CD4-positive, alpha-beta T cell treated with Interleukin-1 beta for 1 hour (primary cell): ENCODE measurements around the gene PLEK.
A peak's percentile ranks its signal among the peaks of the same experiment; 100 is the strongest.
"Not testable (repeated sequence)": the region's sequence is repeated elsewhere in the genome, so short reads cannot be mapped to it uniquely, and the experiment has no call there.

Experiments
- DNase-seq, 2 donors: peaks; one replicate each; pipeline ENCODE4 v3.0.0-alpha.2; 2020 to 2022

Gene PLEK

DNA sequence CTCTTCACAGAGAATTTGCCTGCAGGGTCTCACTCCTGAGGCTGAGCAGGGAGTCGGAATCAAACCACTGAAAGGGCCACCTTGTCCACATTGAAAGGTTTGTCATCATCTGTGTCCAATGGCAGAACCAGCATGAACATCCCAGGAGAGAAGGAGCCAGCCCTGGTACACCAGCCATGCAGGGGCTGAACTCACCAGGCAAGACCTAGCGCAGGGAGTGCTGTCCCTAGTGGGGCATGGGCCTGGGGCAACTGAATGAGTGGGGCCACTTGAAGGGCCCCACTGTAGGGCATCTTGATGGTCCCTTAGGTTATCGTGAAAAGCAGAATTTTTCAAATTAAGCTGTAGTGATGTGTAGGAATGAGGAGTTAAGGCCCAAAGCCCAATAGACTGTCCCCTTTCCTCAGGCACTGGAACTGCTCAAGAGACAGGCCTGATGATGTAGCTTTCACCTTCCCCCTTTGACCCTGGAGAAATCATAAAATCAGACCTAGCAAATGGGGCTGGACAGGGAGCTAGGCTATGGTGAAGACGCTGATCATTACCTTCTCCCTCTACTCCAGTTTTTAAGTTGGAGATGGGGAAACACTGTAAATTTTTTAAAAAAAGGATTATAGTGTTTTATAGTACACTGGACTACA lies 8.4 kb upstream of the PLEK start:
- DNase-seq = no peak

GRCh38 chr2:68357605-68358337 lies 7.3 kb upstream of the PLEK start:
- peak; percentile 31 to 34 for DNase-seq

DNA sequence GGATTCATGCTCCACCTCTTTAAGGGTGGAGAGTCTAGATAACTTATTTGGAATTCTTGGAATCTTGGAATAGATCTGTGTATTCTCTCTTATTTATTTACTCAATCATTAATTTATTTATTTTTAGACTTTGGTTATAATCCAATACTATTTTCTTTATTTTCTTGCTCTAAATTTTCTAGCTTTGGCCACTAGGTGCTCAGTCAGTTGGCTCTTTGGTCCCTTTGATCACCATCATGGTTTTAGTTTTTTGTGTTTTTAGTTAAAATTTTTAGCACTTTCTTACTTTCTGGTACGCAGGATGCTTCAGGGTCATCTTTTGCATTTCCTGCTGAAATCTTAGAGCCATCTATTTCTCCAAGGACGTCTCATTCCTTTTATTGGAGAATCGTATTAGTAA lies 5.2 kb upstream of the PLEK start:
- DNase-seq = no peak

- peak; percentile 83 to 84 for DNase-seq
Measured at GRCh38 chr2:68362069-68362468, 3.0 kb upstream of the PLEK start.

GRCh38 chr2:68362749-68363148 lies 2.3 kb upstream of the PLEK start:
- DNase-seq = no peak

DNA sequence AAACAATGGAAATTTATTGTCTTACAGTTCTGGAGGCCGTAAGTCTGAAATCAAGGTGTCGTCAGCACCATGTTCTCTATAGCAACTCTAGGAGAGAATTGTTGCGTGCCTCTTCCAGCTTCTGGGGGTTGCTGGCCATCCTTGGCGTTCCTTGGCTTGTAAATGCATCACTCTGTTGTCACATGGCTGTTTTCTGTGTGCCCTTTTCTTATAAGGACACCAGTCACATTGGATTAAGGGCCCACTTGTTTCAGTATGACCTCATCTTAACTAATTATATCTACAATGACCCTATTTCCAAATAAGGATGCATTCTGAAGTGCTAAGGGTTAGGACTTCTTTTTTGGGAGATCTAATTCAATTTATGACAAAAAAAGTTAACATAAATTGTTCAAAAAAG lies 1.4 kb upstream of the PLEK start:
- DNase-seq = no peak

DNA sequence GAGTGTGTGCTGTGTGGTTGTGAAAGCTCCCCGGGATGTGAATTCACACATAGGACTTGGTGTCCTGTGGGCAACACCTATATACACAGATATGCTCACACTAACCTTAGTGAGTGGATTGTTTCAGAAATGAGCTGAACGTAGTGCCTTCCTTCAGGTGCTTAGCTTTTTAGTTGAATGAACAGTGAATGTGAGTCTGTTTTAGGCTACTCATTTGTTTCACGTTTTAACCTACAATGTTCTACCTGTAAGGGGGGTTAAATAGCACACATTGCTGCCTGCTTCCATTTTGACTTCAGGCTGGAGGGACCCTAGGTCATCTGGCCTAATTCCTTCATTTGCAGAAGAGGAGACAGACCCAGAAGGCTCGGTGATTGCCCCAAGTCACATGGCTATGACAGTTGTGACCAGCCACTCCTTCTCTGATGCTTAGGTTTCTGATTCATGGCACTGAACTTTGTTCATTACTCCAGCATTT lies 1.0 kb downstream of the PLEK start:
- DNase-seq = peak; percentile 37 to 63

DNA sequence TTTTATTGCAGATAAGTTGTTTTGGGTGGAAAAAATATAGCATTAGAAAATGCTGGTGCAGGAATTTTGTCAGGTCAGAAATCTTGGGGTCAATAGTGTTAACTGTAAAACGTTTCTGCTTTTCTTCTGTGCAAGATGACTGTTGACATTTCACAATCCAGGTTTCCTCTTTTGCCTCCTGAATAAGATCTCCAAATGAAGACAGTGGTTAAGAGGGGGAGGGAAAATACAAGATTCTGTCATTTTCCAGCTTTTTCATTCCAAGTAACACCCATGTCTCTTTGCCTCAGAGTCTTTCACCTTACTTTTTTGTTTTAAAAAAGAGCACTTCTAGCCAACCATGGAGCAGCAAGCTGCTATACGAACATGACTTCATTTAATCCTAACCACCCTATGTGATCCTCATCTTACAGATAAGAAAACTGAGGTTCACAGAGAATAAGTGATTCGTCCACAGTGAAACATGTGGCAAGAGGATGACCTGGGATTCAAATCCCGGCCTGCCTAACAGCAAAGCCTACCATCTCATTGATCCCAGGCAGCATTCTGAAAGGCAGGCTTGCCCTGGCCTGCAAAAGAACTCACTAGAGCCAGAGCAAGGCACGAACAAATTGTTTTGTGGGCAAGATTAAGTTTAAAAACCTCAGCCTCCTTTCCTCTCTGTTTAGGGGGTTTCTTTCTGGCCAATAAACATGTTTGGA lies 3.0 kb downstream of the PLEK start:
- DNase-seq = no peak

- no peak for DNase-seq
Measured at GRCh38 chr2:68368654-68369336, 3.7 kb downstream of the PLEK start.

DNA sequence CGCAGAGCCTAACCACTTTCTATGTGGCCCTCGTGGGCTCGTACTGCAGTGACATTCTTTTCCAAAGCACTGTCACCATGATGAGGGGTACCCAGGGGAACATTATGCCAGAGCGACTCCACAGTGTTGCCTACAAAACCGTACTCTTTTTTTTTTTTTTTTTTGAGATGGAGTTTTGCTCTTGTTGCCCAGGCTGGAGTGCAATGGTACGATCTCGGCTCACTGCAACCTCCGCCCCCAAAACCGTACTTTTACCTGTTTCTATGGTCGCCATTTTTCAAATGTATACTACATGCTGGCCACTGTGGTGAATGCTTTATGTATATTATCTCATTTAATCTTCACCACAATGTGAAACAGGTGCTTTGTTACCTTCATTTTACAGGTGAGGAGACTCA lies 4.3 kb downstream of the PLEK start:
- no peak for DNase-seq

DNA sequence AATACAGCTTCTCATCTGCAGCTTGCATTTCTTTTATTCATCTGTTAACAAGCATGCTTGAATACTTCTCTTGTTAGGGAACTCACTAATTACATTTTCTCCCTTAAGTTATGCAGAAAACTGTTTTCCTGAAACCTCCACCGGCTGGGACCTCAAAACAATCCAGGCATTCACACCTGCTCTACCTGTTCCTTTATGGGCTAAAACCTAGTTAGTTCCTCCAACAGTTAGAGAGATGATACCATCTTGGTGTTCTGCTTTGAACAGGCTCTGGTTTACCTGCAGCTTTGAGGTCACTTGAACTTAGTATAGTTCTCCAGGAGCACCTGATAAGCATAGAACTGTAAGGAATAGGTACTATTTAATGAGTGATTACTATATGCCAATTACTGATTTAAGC lies 6.1 kb downstream of the PLEK start:
- no peak for DNase-seq

DNA sequence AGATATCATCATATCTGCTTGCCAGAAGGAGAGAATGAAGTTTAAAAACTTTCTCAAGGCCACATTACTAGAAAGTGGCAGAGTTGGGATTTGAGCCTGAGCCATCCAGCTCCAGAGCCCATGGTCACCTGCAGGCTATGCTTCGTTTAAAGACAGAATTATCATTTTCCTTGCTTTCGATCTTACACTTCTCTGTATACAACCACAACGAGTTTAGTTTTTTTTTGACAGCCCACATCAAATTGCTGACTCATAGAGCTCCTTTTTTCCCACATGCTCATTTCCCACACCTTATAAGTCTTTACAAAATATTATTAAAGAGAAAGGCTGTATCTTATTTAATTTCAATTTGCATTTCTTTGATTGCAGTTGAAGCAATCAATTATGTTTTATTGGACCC lies 6.5 kb downstream of the PLEK start:
- DNase-seq = peak in 1 of 2 donors; percentile 27

DNA sequence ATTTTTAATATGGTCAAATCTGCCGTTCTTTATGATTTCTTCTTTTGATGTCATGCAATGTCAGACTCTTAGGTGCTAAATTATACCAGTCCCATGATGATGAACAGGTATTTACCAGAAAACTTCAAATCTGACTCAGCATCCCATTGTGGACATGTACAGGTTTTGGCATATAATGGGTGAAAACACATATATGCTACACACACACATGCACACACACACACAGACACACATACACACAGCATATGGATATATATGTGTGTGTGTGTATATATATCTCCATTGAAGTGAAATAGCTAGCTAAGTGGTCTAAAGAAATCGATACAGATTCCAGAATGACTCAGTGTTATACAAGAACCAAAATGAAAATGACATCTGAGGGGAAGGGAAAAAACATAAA lies 7.4 kb downstream of the PLEK start:
- DNase-seq = no peak

DNA sequence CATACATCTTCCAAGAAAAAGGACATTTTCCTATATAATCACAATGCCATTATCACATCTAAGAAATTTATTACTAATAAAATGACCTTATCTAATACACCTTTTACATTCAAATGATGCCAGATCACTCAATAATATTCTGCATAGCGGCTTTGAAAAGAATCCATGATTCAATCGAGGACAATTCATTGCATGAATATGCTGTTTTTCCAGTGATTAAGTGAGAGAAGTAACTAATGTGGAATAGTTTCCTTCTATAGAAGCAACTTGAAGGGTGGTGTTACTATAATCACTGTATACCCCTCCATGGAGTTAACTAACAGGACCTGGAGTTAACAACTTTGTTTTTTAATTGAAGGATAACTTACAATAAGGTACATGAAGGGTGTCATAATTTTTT lies 9.1 kb downstream of the PLEK start:
- DNase-seq = no peak

DNA sequence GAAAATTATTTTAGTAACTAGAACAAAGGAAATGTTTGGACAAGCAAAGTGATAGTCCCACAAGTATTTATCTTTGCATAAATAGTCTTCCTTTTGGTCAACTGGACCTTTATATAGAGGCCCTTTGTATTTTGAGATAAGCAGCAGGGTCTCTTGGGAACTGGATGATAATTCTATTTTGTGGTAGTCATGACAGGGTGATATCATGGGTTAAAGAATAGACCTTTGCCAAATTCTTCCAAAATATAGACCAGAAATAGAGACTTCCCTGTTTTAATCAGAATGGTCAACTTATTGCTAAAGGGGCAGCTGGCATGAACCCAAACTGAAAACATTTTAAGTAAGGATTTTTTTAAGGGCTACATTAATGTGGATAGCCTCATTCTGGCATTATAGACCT lies 10.5 kb downstream of the PLEK start:
- no peak for DNase-seq

DNA sequence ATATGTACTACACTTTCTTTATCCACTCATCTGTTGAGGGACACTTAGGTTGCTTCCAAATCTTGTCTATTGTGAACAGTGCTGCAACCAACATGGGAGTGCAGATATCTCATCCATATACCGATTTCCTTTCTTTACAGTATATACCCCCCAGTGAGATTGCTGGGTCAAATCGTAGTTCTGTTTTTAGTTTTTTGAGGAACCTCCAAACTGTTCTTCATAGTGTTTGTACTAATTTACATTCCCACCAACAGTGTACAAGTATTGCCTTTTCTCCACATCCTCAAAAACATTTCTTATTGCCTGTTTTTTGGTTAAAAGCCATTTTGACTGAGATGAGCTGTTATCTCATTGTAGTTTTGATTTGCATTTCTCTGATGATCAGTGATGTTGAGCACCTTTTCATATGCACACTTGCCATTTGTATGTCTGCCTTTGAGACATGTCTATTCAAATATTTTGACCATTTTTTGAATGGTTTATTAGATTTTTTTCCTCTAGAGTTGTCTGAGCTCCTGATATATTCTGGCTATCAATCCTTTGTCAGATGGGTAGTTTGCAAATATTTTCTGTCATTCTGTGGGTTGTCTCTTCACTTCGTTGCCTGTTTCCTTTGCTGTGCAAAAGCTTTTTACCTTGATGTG lies 12.2 kb downstream of the PLEK start:
- DNase-seq = no peak

GRCh38 chr2:68378779-68379178 lies 13.7 kb downstream of the PLEK start:
- DNase-seq = not testable (repeated sequence)

- peak in 1 of 2 donors; percentile 56 for DNase-seq
Measured at GRCh38 chr2:68379184-68379708, 14.2 kb downstream of the PLEK start.

GRCh38 chr2:68383778-68384177 lies 18.7 kb downstream of the PLEK start:
- no peak for DNase-seq

DNA sequence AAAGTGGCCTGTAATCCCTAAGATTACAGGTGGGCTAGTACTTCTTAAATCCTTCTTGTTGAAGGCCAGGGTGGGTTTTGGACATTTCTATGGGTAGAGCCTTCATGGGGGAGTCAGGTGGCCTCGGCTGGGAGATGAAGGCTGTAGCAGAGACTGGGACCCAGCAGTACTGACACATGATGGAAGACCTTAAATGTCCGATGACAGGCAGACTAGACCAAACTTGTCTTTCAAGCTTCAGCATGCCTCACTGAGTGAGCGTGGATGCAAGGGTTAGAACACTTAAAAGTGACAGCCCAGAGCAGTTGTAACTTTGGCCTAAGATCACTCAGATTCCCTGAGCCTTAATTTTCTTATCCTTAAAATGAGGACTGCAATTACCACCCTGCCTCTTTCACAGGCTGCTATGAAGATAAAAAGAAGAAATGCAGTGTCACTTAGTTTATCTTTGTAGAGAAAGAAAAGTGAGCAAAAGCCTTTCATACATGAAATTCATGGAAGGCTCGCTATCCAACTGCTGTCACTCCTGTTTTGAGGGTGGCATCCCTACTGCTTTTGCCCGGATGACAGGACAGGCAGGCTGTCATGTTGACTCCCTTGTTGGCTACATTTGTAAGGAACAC lies 19.5 kb downstream of the PLEK start:
- no peak for DNase-seq

DNA sequence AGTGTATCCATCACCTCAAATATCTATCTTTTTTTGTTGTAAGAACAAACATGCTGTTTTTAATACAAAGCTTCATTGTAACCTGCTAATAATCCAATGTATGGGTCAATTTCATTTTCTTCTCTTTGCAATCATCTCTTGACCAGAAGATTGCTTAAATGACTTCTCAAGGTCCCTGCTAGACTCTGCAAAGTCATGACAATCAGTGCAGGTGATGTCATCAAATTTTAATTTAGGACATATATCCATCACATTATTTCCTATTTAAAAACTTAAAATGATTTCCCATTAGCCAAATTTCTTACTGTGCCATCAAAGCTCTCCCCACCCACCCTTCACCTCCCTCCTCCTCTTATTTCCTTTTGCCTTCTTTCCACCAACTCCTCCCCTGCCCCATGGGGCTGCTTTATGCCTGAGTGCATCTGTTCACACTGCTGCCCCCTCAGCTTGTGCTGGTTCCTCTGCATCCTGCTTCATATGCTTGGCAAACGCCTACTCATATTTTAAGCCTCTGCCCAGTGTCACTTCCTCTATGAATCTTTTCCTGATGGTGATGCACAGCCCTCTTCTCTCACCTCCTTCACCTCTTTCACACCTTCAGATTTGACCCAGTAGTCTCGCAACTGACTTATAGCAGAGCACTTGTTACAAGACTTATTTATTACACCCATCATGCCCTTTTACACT lies 20.3 kb downstream of the PLEK start:
- peak; percentile 59 to 63 for DNase-seq

DNA sequence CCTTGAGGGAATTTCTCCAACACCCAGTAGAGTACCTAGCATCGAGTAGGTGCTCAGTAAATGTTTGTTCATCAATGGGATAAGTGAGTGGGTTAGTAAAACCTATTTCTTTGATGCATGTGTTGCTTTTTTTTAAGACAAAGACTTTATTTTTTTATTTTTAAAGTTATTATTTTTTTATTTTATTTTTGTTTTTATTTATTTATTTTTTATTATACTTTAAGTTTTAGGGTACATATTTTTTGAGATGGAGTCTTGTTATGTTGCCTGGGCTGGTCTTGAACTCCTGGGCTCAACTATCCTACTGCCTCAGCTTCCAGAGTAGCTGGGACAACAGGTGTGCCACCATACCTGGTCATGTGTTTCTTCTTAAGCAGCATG lies 20.8 kb downstream of the PLEK start:
- no peak for DNase-seq
